ENCODE data around the gene NBEAL2.
"Not testable (repeated sequence)": the region's sequence is repeated elsewhere in the genome, so short reads cannot be mapped to it uniquely, and the experiment has no call there.

The NBEAL2 gene

GRCh38 chr3:47016086-47016933, 36.8 kb downstream of the NBEAL2 start:
- no peak for DNase-seq

DNA sequence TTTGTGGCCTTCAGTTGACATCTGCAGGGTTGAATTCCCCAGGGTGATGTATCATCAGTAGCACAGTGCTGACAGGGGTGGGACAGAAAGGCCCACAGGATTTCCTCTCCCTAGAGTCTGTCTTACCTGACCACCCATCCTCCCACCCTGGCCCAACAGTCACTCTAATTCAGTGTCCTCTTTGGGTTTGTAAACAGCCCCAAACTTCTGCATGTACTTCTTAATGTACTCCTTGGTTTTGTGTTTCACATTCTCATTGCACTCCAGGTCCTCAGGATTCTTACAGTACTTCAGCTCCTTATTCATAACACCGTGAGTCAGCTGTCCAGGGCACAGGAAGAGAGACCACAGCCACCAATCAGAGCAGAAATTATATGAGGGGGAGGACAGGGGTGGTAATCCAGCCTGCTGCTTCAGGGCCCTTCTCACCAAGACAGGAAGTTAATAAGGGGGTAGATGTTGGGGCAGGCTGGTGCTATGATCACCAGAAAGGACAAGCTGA, 37.5 kb downstream of the NBEAL2 start:
- peak; percentile 36 for DNase-seq

- no peak for DNase-seq
Measured at GRCh38 chr3:47017504-47018268, 38.2 kb downstream of the NBEAL2 start.

DNA sequence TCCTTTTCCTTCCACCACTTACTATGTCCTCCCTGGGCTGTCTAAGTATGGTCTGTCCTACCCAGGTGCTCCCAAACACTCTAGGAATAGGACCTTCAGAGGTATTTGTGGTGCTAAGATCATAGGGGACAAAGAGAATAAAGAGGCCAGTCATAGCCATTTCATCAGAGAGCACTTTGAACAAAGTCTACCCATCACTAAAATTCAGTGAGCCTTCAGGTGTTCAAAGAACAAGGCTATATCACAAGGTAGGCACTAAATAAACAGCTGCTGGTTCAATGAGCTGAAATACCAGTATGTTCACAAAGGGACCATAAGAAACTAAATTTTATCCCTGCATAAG, 38.8 kb downstream of the NBEAL2 start:
- DNase-seq, result no peak

DNA sequence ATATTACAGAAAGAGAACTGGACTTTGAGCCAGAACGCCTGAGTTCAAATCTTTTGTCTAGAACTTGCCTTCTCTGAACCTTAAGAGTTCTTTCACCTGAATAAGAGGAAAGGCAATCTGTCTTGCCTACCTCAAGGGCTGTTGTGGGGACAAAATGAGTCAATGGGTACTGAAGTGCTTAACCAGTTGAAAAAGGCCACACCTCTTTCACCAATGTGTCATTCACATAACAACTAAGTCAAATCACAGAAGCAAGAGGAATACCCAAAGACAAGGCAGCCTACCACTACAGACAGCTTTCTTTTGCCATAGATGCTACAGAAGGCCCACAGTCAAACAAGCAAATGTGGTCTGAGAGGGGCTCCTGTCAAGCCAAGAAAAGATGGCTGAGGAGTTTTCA, 39.7 kb downstream of the NBEAL2 start:
- DNase-seq, result no peak

DNA sequence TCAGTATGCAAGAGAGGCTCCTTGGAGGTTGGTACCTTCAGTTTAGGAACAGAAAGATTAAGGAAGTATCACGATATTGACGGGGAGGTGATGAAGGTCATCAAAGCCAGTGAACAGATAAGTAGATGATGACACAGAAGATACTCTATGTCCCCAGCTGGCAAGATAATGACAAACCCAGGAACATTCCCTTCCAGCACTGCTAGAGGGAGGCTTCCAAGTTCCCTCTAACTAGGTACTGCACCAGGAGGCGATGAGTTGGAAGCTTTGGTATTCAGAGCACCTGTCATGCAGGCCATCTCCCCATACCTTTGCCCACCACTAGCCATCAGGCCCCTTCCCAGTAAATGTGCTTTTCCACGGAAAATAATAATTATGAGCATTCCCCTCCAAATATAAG, 40.8 kb downstream of the NBEAL2 start:
- DNase-seq, result no peak

GRCh38 chr3:47022641-47023071, 43.2 kb downstream of the NBEAL2 start:
- no peak for DNase-seq

- no peak for DNase-seq
Measured at GRCh38 chr3:47024932-47025331, 45.5 kb downstream of the NBEAL2 start.

- not testable (repeated sequence) for DNase-seq
Measured at GRCh38 chr3:47026432-47026831, 47.0 kb downstream of the NBEAL2 start.

DNA sequence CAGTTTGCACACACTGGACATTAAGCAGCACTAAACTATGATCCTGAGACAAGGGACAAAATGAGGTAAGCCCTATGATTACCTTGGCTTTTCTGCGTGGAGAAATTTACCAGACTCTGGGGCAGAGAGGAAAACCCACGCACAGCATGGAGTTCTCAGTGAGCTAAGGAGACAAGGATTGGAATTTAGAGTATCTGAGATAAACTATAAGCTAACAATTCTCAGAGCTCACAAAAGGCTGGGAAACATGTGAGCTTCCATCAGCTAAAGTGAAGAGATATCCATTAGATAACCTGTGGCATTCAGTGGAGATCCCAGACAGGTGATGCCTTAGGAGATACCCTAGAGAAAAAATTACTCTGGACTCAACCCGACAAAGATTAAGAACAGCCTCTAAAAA, 48.7 kb downstream of the NBEAL2 start:
- DNase-seq, result no peak

DNA sequence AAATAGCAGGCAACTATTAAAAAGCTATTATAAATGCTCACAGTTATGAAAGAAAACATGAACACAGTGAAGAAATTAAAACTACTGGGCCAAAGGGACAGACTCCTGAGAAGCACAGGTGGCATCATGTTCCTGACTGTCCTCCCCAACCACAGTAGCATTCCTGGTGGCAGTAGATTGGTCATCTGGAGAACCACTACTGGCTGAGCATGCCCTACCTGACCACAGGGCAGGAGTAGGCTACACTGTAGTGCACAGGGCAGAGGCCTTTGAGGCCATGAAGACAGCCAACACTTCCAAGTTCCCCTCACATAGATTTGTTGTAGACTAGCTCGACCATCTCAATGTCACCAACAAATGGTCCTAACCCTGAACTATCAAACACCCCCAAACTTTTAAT, 49.2 kb downstream of the NBEAL2 start:
- DNase-seq, result no peak

- DNase-seq, result not testable (repeated sequence)
Measured at GRCh38 chr3:47031041-47031440, 51.6 kb downstream of the NBEAL2 start.

DNA sequence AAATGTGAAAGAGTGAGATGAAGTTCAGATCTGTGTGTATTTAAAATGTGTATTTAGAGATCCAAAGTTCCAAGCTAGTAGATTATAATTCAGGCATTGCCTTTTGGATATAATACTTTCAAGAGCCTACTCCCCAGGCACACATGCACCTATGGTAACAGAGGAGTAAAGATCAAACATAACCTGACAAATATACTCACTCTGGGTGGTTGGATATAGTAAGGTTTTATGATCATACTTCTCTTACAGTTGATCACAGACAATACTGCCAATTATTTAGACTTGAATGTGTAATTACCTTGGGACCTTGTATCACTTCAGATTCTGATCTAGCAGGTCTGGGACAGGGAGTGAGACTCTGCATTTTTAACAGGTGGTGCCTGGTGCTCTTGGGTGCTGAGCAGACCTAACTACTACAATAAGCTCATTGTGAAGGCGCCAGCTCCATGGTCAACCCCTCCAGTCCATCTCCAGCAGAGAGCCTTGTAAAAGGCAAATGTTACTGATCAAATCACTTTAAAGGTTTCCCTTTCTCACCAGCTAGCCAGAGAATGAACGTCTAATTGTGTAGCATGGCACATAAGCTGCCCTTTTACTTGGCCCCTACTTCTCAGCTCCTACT, 55.5 kb downstream of the NBEAL2 start:
- no peak for DNase-seq

DNA sequence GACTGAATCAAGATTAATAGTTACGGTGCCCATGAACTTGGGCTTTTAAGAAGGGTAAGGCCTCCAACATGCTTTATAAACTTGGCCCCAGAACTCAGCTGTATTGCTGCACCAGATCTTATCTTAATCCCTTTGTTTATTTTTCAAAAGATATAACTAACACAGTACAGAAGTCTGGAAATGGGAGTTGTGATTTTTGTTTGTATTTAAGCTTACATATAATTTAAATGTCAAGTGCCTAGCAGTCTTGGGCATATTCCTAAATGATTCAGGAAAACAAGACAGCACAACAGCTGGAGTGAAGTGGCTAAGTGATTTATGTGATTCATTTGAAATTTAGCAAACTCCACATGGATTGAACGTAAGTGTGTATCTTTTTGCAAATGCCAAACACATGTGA, 56.2 kb downstream of the NBEAL2 start:
- no peak for DNase-seq

- no peak for DNase-seq
Measured at GRCh38 chr3:47036145-47036544, 56.7 kb downstream of the NBEAL2 start.

DNA sequence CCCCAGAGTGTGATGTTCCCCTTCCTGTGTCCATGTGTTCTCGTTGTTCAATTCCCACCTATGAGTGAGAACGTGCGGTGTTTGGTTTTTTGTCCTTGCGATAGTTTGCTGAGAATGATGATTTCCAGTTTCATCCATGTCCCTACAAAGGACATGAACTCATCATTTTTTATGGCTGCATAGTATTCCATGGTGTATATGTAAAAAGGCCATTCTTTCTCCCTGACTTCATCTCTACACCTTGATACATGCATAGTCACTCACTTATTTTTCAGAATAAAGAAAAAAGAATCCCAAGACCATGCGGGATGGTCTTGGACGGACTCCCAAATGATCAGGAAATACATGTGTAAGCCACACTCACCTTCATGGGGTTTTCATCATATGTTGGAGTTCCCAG, 57.8 kb downstream of the NBEAL2 start:
- DNase-seq, result not testable (repeated sequence)

DNA sequence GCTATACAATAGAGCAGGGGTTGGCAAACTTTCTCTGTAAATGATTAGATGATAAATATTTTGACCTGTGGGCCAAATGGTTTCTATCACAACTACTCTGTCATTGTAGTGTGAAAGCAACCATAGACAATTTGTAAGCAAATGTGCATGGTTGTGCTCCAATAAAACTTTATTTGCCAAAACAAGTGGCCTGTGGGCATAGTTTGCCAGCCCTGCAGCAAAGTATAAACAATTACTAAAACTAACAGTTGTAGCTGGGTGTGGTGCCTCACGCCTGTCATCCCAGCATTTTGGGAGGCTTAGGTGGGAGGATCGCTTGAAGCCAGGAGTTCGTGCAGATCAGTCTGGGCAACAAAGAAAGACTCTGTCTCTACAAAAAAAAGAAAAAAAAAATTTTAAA, 61.6 kb downstream of the NBEAL2 start:
- no peak for DNase-seq

GRCh38 chr3:47042231-47042791, 62.8 kb downstream of the NBEAL2 start:
- no peak for DNase-seq

- DNase-seq, result no peak
Measured at GRCh38 chr3:47047069-47047468, 67.6 kb downstream of the NBEAL2 start.

GRCh38 chr3:47047673-47048072, 68.2 kb downstream of the NBEAL2 start:
- DNase-seq, result no peak

- no peak for DNase-seq
Measured at GRCh38 chr3:47054412-47054811, 74.9 kb downstream of the NBEAL2 start.

- no peak for DNase-seq
Measured at GRCh38 chr3:47056705-47057104, 77.2 kb downstream of the NBEAL2 start.

GRCh38 chr3:47057212-47057671, 77.8 kb downstream of the NBEAL2 start:
- DNase-seq, result no peak

Data from activated CD4-positive, CD25-positive, alpha-beta regulatory T cell treated with anti-CD3 and anti-CD28 coated beads, Interleukin-2, amount 50 U/mL, for 72 hours (primary cell).